NCI-H345 treated with DMSO at 0.1 percent for 48 hours (cell line): ENCODE data around the gene CCR5.
A peak's percentile ranks its signal among the peaks of the same experiment; 100 is the strongest.

Source experiments
- DNase-seq: peaks from one replicate; lab custom pipeline; 2025; ENCODE audit not compliant: unreplicated experiment; lab: John Stamatoyannopoulos, UW

The CCR5 gene

GRCh38 chr3:46406788-46407611, 36.3 kb downstream of the CCR5 start, which contains the start of the genes CCR5AS and CCRL2:
CCR5AS (minus strand) TSS chr3:46407066.
CCRL2 (plus strand) TSS chr3:46407259; CDS start chr3:46408080, 821 bp downstream.
- DNase-seq, result no peak

GRCh38 chr3:46407970-46408369, 37.2 kb downstream of the CCR5 start:
- no peak for DNase-seq

GRCh38 chr3:46408853-46409252, 38.1 kb downstream of the CCR5 start:
- DNase-seq, result no peak

- no peak for DNase-seq
These were observed 39.2 kb downstream of the CCR5 start for GRCh38 chr3:46409739-46410489.

- DNase-seq, result no peak
These were observed 39.9 kb downstream of the CCR5 start for GRCh38 chr3:46410669-46411068.

- DNase-seq, result no peak
These were observed 40.5 kb downstream of the CCR5 start for GRCh38 chr3:46411271-46411670.

- no peak for DNase-seq
These were observed 42.1 kb downstream of the CCR5 start for GRCh38 chr3:46412786-46413298.

GRCh38 chr3:46413951-46414350, 43.2 kb downstream of the CCR5 start:
- DNase-seq, result no peak

GRCh38 chr3:46414739-46415138, 44.0 kb downstream of the CCR5 start:
- no peak for DNase-seq

GRCh38 chr3:46416125-46416810, 45.5 kb downstream of the CCR5 start:
- DNase-seq, result peak; percentile 61

- DNase-seq, result no peak
These were observed 46.2 kb downstream of the CCR5 start for GRCh38 chr3:46416811-46417510.

- DNase-seq, result no peak
These were observed 47.3 kb downstream of the CCR5 start for GRCh38 chr3:46417841-46418611.

- DNase-seq, result no peak
These were observed 49.1 kb downstream of the CCR5 start for GRCh38 chr3:46419816-46420215.

GRCh38 chr3:46420931-46421330, 50.2 kb downstream of the CCR5 start:
- no peak for DNase-seq

- DNase-seq, result no peak
These were observed 51.9 kb downstream of the CCR5 start for GRCh38 chr3:46422617-46423016.

- no peak for DNase-seq
These were observed 52.8 kb downstream of the CCR5 start for GRCh38 chr3:46423588-46423987.
